K562 (cell line): ENCODE results near the gene AMBRA1. TPM values are rescaled to one million over a fixed set of nuclear protein-coding genes. Genes with fewer than 3 reads are reported as not detected.

ENCODE experiments used
- DMBX1 ChIP-seq: fragments of 250-450 bp; sonication (Bioruptor Pico); IDR thresholded peaks from 2 replicates; pipeline ENCODE4 v1.8.0; 2022; ENCODE audit warnings: inconsistent platforms, mild to moderate bottlenecking, moderate library complexity, borderline replicate concordance
- EZH2 ChIP-seq: IDR thresholded peaks from 2 replicates; pipeline ENCODE4 v1.6.1; 2012; ENCODE audit warnings: low read depth, mild to moderate bottlenecking, inconsistent platforms, low read length, borderline replicate concordance
- FOXK2 ChIP-seq, 2 experiments: fragments of 450-650 bp; IDR thresholded peaks in 1 of 2; conservative IDR thresholded peaks in 1 of 2; 2 replicates each; pipeline ENCODE4 v1.6.1; 2016; ENCODE audit warnings: low read depth in 2 of 2, mild to moderate bottlenecking in 1 of 2
- HMGXB4 ChIP-seq: sonication (generic); formaldehyde crosslinking; IDR thresholded peaks from 2 replicates; pipeline ENCODE4 v1.8.1; 2023; ENCODE audit warnings: mild to moderate bottlenecking, missing genetic modification reagents
- ILK ChIP-seq: fragments of 450-650 bp; IDR thresholded peaks from 2 replicates; pipeline ENCODE4 v1.6.1; 2016; ENCODE audit warnings: missing genetic modification characterization, low read depth, mild to moderate bottlenecking, missing compliant biosample characterization, moderate library complexity, borderline replicate concordance
- MAZ ChIP-seq, 2 experiments: fragments of 450-650 bp in 1 of 2; sonication (generic) in 1 of 2; formaldehyde crosslinking; IDR thresholded peaks in 1 of 2; conservative IDR thresholded peaks in 1 of 2; 2 replicates each; pipeline versions ENCODE4 v1.4.0 to v1.5.0; 2020; ENCODE audit warnings: mild to moderate bottlenecking in 1 of 2, missing genetic modification reagents in 1 of 2
- MEF2D ChIP-seq: conservative IDR thresholded peaks from 2 replicates; pipeline ENCODE4 v1.6.1; 2016; ENCODE audit warnings: low read depth, missing genetic modification characterization, missing compliant biosample characterization
- RB1 ChIP-seq: fragments of 450-650 bp; IDR thresholded peaks from 2 replicates; pipeline ENCODE4 v1.6.1; 2017; ENCODE audit warnings: low read depth, mild to moderate bottlenecking
- RBM14 ChIP-seq: fragments of 200-400 bp; formaldehyde crosslinking; IDR thresholded peaks from 2 replicates; pipeline ENCODE4 v1.6.1; 2018; ENCODE audit warnings: low read depth, mild to moderate bottlenecking, low read length, moderate library complexity, borderline replicate concordance; ENCODE audit not compliant: insufficient read depth
- ZC3H8 ChIP-seq: fragments of 450-650 bp; IDR thresholded peaks from 2 replicates; pipeline ENCODE4 v1.6.1; 2017
- ZNF263 ChIP-seq: sonication (generic); formaldehyde crosslinking; IDR thresholded peaks from 2 replicates; pipeline ENCODE4 v1.8.0; 2022; ENCODE audit warnings: mild to moderate bottlenecking, missing genetic modification reagents, borderline replicate concordance
- ZNF280A ChIP-seq: fragments of 450-650 bp; IDR thresholded peaks from 2 replicates; pipeline ENCODE4 v1.6.1; 2018; ENCODE audit warnings: mild to moderate bottlenecking, low read depth; ENCODE audit not compliant: partially characterized antibody
- ZNF644 ChIP-seq: fragments of 200-800 bp; sonication (Bioruptor generic); IDR thresholded peaks from 2 replicates; pipeline ENCODE4 v1.6.1; 2016; ENCODE audit warnings: low read depth, missing genetic modification characterization, missing compliant biosample characterization
- polyA plus RNA-seq, 8 experiments: library from polyadenylated mRNA; depleted of rRNA in 4 of 8; stranded (reverse) in 5 of 8; unstranded in 3 of 8; fragments of >200 nt; fragmentation: Nextera tagmentation in 2 of 8; fragmentation: Illumina TruSeq in 1 of 8; extraction: Ambion mirVana in 2 of 8; extraction: Trizol in 1 of 8; gene quantifications; 2 replicates each; pipeline versions ENCODE4 v1.2.1 to v1.2.3, GENCODE V29; 2011 to 2014; ENCODE audit warnings: inconsistent platforms in 1 of 8, missing spikeins in 1 of 8
- total RNA-seq, 7 experiments: library from RNA; depleted of rRNA in 6 of 7; stranded (reverse); fragments of >200 nt in 6 of 7; fragmentation: Illumina TruSeq in 2 of 7; extraction: Trizol in 2 of 7; gene quantifications; 2 replicates each; pipeline versions ENCODE4 v1.2.1 to v1.2.3, GENCODE V29; 2011 to 2021; ENCODE audit warnings: low replicate concordance in 1 of 7
- TF ChIP-seq, protein P1 (sequence below): fragments of 450-650 bp; formaldehyde crosslinking; IDR thresholded peaks from 2 replicates; pipeline ENCODE4 v1.4.0; 2022; ENCODE audit warnings: missing genetic modification characterization

AMBRA1 gene
- total and polyA plus RNA-seq, 9 of the 15 experiments (the other 6 are each of a cell fraction or from before 2014, with no cell fraction given), result 0.15 to 24.5 (median 13.0) TPM

GRCh38 chr11:46526216-46527215, 67.3 kb downstream of the AMBRA1 start (continued):
- TF ChIP-seq, protein P1, sequence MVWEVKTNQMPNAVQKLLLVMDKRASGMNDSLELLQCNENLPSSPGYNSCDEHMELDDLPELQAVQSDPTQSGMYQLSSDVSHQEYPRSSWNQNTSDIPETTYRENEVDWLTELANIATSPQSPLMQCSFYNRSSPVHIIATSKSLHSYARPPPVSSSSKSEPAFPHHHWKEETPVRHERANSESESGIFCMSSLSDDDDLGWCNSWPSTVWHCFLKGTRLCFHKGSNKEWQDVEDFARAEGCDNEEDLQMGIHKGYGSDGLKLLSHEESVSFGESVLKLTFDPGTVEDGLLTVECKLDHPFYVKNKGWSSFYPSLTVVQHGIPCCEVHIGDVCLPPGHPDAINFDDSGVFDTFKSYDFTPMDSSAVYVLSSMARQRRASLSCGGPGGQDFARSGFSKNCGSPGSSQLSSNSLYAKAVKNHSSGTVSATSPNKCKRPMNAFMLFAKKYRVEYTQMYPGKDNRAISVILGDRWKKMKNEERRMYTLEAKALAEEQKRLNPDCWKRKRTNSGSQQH (CRISPR knock-in tag), result no peak
- TF ChIP-seq DMBX1 (no peak), EZH2 (no peak), HMGXB4 (CRISPR knock-in tag) (no peak), ILK (no peak), MEF2D (no peak), ZNF280A (no peak), RBM14 (no peak), ZC3H8 (no peak), ZNF263 (CRISPR knock-in tag) (no peak), MAZ (CRISPR knock-in tag; conservative IDR thresholded peaks at IDR 0.05 in 1 of 2, IDR thresholded peaks at IDR 0.05 in 1 of 2) (no peak), RB1 (no peak), ZNF644 (tag) (no peak), FOXK2 (conservative IDR thresholded peaks at IDR 0.05 in 1 of 2, IDR thresholded peaks at IDR 0.05 in 1 of 2; ENCODE audit: low read depth in 2 of 2) (no peak)
